Natural killer cell (primary cell): ENCODE data around the gene MYH11. TPM values are rescaled to one million over a fixed set of nuclear protein-coding genes. Genes with fewer than 3 reads are reported as not detected.

ENCODE experiments used
- ATAC-seq, 3 donors: fragments of 150-1000 bp in 2 of 3; fragments of 200-7000 bp in 1 of 3; cut with Tn5 transposase; 1 replicate in 1 of 3; 2 replicates in 2 of 3; pipeline ENCODE4 v1.10.0; 2021; ENCODE audit warnings: mild to moderate bottlenecking in 2 of 3, moderate library complexity in 2 of 3
- DNase-seq, 2 donors: peaks; one replicate each; pipeline versions ENCODE4 v3.0.0 to v3.0.0-alpha.2; 2013 to 2021; ENCODE audit warnings: mixed read lengths in 1 of 2
- H3K27ac ChIP-seq: one replicate; pipeline ENCODE4 v1.5.1; 2013; ENCODE audit warnings: mild to moderate bottlenecking, low read length
- H3K27me3 ChIP-seq: one replicate; pipeline ENCODE4 v1.6.1; 2013; ENCODE audit warnings: low read length; ENCODE audit not compliant: control insufficient read depth, insufficient read depth
- H3K36me3 ChIP-seq: one replicate; pipeline ENCODE4 v1.6.1; 2013; ENCODE audit warnings: low read length; ENCODE audit not compliant: control insufficient read depth, insufficient read depth
- H3K4me1 ChIP-seq: one replicate; pipeline ENCODE4 v1.6.1; 2013; ENCODE audit warnings: low read length; ENCODE audit not compliant: control insufficient read depth, insufficient read depth
- H3K4me3 ChIP-seq: one replicate; pipeline ENCODE4 v1.5.1; 2013; ENCODE audit warnings: low read length
- H3K9me3 ChIP-seq: one replicate; pipeline ENCODE4 v1.6.1; 2013; ENCODE audit warnings: low read length; ENCODE audit not compliant: control insufficient read depth, insufficient read depth
- H3K27ac Mint-ChIP-seq, 2 donors: one replicate each; pipeline ENCODE4 v1.8.0; 2022; ENCODE audit warnings: mild to moderate bottlenecking in 2 of 2, mixed read lengths in 2 of 2, moderate library complexity in 1 of 2
- H3K27me3 Mint-ChIP-seq, 2 donors: one replicate each; pipeline ENCODE4 v1.8.0; 2022; ENCODE audit warnings: low read depth in 2 of 2, mixed read lengths in 2 of 2
- H3K36me3 Mint-ChIP-seq: one replicate; pipeline ENCODE4 v1.8.0; 2022; ENCODE audit warnings: mixed read lengths
- H3K4me1 Mint-ChIP-seq, 2 donors: one replicate each; pipeline ENCODE4 v1.8.0; 2022; ENCODE audit warnings: mixed read lengths in 2 of 2
- H3K4me3 Mint-ChIP-seq: one replicate; pipeline ENCODE4 v1.8.0; 2022; ENCODE audit warnings: mild to moderate bottlenecking, moderate library complexity, mixed read lengths
- H3K9me3 Mint-ChIP-seq, 2 donors: one replicate each; pipeline ENCODE4 v1.8.0; 2022; ENCODE audit warnings: mixed read lengths in 2 of 2
- WGBS: methylation state at CpG from one replicate; pipeline ENCODE4 v1.1.7; 2013; ENCODE audit warnings: missing lambda C conversion rate; ENCODE audit not compliant: insufficient coverage; 5-methylcytosine and 5-hydroxymethylcytosine counted together
- intact Hi-C: fragments of 100-400 bp; cut with micrococcal nuclease; formaldehyde crosslinking; loops from one replicate; pipeline ENCODE4 v1.14.2; 2022
- total RNA-seq, 4 donors: library from RNA; stranded (reverse); fragments of 120-200 nt in 1 of 4; gene quantifications; one replicate each; pipeline versions ENCODE4 v1.2.3 to v1.2.4, GENCODE V29; 2013 to 2022
- TF ChIP-seq, protein P1 (sequence below): fragments of 200-600 bp; IDR thresholded peaks from one replicate; pipeline ENCODE4 v1.8.0; 2022; ENCODE audit warnings: antibody characterized with exemption

The MYH11 gene
- total RNA-seq, 3 donors from 2014 or later (not counting 1 experiment from before 2014, with no cell fraction given), result 0.30 TPM; not detected in 2

DNA sequence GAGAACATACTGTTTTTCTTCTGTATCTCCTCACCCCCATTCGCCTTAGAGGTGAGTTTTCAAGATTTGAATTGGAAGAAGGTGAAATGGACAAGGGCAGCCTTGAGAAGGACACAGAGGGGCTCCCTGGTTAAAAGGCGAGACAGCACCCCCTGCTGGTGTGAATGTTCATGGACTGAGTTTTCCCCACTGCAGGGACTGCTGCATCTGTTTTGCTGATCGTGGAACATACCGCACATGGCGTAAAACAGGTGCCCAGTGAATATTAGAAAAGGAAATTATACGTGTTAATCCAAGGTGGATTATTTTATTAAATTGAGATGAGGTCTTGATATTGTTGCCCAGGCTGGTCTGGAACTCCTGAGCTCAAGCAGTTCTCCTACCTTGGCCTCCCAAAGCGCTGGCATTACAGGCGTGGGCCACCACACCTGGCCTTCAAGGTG lies 152.3 kb downstream of the MYH11 start:
- H3K36me3 ChIP-seq, result peaks cover 36% of the 10 kb centered on the region
- peaks cover 11 to 28% of the 10 kb centered on the region in 2 donors for H3K4me1 Mint-ChIP-seq

DNA sequence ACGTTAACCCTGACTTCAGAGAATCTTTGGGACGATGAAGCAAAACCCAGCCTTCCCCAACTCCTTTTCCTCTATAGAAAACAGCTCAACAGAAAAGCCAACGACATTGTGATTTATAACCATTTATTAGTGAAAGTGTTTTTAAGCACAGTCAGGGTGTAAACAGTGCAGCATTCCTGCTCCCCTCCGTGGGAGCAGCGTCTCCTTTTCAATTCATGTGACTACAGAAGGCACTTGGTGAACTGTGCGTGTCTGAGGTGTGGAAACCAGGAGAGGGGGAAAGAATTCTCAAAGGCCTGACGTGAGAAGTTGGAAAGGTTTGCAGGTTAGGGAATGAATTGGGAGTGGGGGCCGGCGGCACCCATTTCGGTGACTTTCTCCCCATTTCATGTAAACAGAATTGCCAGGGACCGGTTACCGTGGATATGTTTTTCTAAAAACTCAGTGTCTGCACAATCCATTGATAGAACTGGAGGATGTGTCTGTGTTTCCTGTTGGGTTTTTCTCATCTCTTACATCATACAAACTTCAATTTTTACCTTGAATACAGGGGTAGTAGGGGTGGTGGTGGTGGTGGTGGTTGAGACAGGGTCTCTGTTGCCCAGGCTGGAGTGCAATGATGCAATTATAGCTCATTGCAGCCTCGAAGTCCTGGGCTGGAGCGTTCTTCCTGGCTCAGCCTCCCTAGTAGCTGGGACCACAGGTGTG lies 153.6 kb downstream of the MYH11 start:
- Mint-ChIP-seq H3K9me3 (no peaks in the 10 kb centered on the region), H3K27me3 (no peaks in the 10 kb centered on the region), H3K4me3 (no peak overlapping the region), H3K27ac (peak overlapping the region; percentile 75 to 86), H3K36me3 (no peaks in the 10 kb centered on the region), H3K4me1 (peaks cover 11 to 28% of the 10 kb centered on the region in 2 donors)
- DNase-seq, result no peak
- intact Hi-C loops, result no loop called here
- whole genome bisulfite sequencing, result 86% methylated on average over 9 of the region's 14 CpGs
- peaks cover 42% of the 10 kb centered on the region for H3K36me3 ChIP-seq
- TF ChIP-seq, protein P1, sequence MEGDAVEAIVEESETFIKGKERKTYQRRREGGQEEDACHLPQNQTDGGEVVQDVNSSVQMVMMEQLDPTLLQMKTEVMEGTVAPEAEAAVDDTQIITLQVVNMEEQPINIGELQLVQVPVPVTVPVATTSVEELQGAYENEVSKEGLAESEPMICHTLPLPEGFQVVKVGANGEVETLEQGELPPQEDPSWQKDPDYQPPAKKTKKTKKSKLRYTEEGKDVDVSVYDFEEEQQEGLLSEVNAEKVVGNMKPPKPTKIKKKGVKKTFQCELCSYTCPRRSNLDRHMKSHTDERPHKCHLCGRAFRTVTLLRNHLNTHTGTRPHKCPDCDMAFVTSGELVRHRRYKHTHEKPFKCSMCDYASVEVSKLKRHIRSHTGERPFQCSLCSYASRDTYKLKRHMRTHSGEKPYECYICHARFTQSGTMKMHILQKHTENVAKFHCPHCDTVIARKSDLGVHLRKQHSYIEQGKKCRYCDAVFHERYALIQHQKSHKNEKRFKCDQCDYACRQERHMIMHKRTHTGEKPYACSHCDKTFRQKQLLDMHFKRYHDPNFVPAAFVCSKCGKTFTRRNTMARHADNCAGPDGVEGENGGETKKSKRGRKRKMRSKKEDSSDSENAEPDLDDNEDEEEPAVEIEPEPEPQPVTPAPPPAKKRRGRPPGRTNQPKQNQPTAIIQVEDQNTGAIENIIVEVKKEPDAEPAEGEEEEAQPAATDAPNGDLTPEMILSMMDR, result no peak
- no peak for ATAC-seq
- H3K27me3 ChIP-seq, result no peaks in the 10 kb centered on the region
- H3K27ac ChIP-seq, result no peak overlapping the region
- no peak overlapping the region for H3K4me3 ChIP-seq
- H3K4me1 ChIP-seq, result peaks cover 10% of the 10 kb centered on the region
- H3K9me3 ChIP-seq, result no peaks in the 10 kb centered on the region

More for the DNA sequence above, 152.3 kb downstream of the MYH11 start:
- Mint-ChIP-seq H3K4me3 (peak overlapping the region; percentile 43), H3K9me3 (no peaks in the 10 kb centered on the region), H3K27me3 (no peaks in the 10 kb centered on the region), H3K27ac (peak overlapping the region; percentile 75 to 86), H3K36me3 (no peaks in the 10 kb centered on the region)
- Histone ChIP-seq H3K27ac (no peak overlapping the region), H3K9me3 (no peaks in the 10 kb centered on the region), H3K4me3 (no peak overlapping the region), H3K27me3 (no peaks in the 10 kb centered on the region), H3K4me1 (peaks cover 10% of the 10 kb centered on the region)
- ATAC-seq (peak; percentile 77 to 89 (median 82)), DNase-seq (peak; percentile 69 to 85)
- WGBS, result 63% methylated on average over 7 of the region's 8 CpGs
- intact Hi-C loops, result loop anchor here (1.0 to 2.0 kb wide), 2 partner anchors 61 to 278 kb away; partner anchors contain the start of gene MARF1
- TF ChIP-seq, protein P1, result peak; percentile 82

DNA sequence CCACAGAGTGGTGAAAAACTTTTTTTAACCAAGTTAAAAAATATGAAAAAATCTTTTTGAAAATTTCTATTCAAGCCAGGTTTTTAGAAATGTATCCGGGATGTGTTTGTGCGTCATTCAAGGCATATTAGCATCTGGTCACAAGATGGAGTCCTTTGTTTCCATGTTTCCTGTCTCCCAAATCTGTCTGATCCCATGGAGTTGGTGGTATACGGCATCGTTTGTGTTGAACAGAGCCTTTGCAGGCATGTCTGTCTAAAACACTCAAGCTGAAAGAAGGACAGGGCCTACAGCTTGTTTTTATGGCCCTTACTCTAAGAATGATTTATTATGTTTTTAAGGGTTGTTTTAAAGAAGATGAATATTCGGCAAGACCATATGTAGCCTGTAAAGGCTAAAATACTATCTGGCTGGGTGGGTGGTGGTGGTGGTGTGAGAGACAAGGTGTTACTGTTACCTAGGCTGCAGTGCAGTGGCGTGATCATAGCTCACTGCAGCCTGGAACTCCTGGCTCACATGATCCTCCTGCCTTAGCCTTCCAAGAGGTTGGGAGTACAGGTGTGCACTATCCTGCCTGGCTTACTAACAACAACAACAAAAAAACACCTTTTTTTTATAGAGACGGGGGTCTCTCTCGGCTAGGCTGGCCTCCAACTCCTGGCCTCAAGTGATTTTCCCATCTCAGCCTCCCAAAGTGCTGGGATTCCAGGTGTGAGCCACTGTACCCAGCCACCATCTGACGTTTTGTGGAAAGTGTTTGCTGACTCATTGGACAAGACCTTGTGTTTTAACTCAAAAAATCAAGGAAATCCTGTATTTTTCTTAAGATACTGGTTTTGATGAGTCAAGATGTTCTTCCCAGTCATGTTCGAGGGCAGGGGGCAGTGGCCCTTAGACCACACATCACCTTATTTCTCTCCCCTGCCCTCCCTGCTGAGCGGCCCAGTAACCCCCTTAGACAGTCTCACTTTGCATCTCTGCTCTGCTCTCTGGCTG lies 154.6 kb downstream of the MYH11 start:
- H3K36me3 ChIP-seq, result peaks cover 46% of the 10 kb centered on the region
- no peaks in the 10 kb centered on the region for H3K27me3 ChIP-seq
- ATAC-seq, result no peak
- Mint-ChIP-seq H3K9me3 (no peaks in the 10 kb centered on the region), H3K27me3 (no peaks in the 10 kb centered on the region), H3K4me3 (no peak overlapping the region), H3K4me1 (peaks cover 11 to 28% of the 10 kb centered on the region in 2 donors), H3K27ac (peak overlapping the region; percentile 75 to 86), H3K36me3 (no peaks in the 10 kb centered on the region)
- TF ChIP-seq, protein P1, result no peak
- 92% methylated on average over 10 of the region's 11 CpGs for WGBS
- no peaks in the 10 kb centered on the region for H3K9me3 ChIP-seq
- no peak overlapping the region for H3K4me3 ChIP-seq
- DNase-seq, result no peak
- intact Hi-C loops, result no loop called here
- H3K4me1 ChIP-seq, result peaks cover 10% of the 10 kb centered on the region
- H3K27ac ChIP-seq, result no peak overlapping the region
